A549 (cell line): ENCODE results near the gene RHOJ. TPM values are rescaled to one million over a fixed set of nuclear protein-coding genes. Genes with fewer than 3 reads are reported as not detected.

Source experiments
- ATAC-seq, 2 experiments: fragments of 200-7000 bp in 1 of 2; fragments of >200 bp in 1 of 2; cut with Nextera tagmentation in 1 of 2; cut with Tn5 transposase in 1 of 2; 3 replicates each; pipeline versions ENCODE4 v1.8.0 to v1.9.1; 2018 to 2020; ENCODE audit warnings: mild to moderate bottlenecking in 1 of 2, moderate library complexity in 1 of 2
- CTCF ChIA-PET: fragments of 300-600 bp; sonication (Branson Sonifier 250); formaldehyde crosslinking; extraction: SDS; loops from one replicate; lab custom pipeline; 2021; ENCODE audit warnings: antibody characterized with exemption, inconsistent platforms; lab: Yijun Ruan, JAX
- POLR2A ChIA-PET: fragments of 350-600 bp; formaldehyde crosslinking; extraction: SDS; loops from one replicate; lab custom pipeline; 2021; ENCODE audit warnings: antibody characterized with exemption, inconsistent platforms; lab: Yijun Ruan, JAX
- DNase-seq, 2 experiments: peaks; one replicate each; pipeline versions ENCODE4 v3.0.0 to v3.0.0-alpha.2; 2011 to 2016; ENCODE audit warnings: low read depth in 1 of 2, low spot score in 1 of 2
- FAIRE-seq: peaks from 2 replicates; lab custom pipeline; 2011; peaks lifted over from hg19 to GRCh38; lab: Jason Lieb, UNC
- H3K27ac ChIP-seq, 2 experiments: fragments of >200 bp; sonication (Bioruptor Twin); formaldehyde crosslinking; 3 replicates each; pipeline ENCODE4 v1.5.1; 2016 to 2017
- H3K4me1 ChIP-seq: fragments of >200 bp; sonication (Bioruptor Twin); formaldehyde crosslinking; 3 replicates; pipeline ENCODE4 v1.6.1; 2016
- H3K4me2 ChIP-seq: fragments of >200 bp; sonication (Bioruptor Twin); formaldehyde crosslinking; 3 replicates; pipeline ENCODE4 v1.6.1; 2016
- H3K4me3 ChIP-seq: fragments of >200 bp; sonication (Bioruptor Twin); formaldehyde crosslinking; 3 replicates; pipeline ENCODE4 v1.5.1; 2016
- H3K9me3 ChIP-seq: fragments of >200 bp; sonication (Bioruptor Twin); formaldehyde crosslinking; 3 replicates; pipeline ENCODE4 v1.6.1; 2016
- BCL3 ChIP-seq: fragments of >200 bp; sonication (Bioruptor Twin); formaldehyde crosslinking; IDR thresholded peaks from 3 replicates; pipeline ENCODE4 v1.6.1; 2016
- CEBPB ChIP-seq, 2 experiments: fragments of >200 bp in 1 of 2; sonication (Bioruptor Twin) in 1 of 2; formaldehyde crosslinking in 1 of 2; IDR thresholded peaks; 2 replicates each; pipeline ENCODE4 v1.6.1; 2012 to 2016
- CHD4 ChIP-seq: fragments of 200-600 bp; sonication (generic); IDR thresholded peaks from 2 replicates; pipeline ENCODE4 v1.6.1; 2016; ENCODE audit warnings: antibody characterized with exemption, mild to moderate bottlenecking, borderline replicate concordance
- FOSL2 ChIP-seq, 2 experiments: fragments of 450-650 bp in 1 of 2; fragments of >200 bp in 1 of 2; sonication (Bioruptor Twin) in 1 of 2; formaldehyde crosslinking; IDR thresholded peaks; 2 replicates each; pipeline versions ENCODE4 v1.5.0 to v1.6.1; 2016 to 2020; ENCODE audit warnings: mild to moderate bottlenecking in 1 of 2, moderate library complexity in 1 of 2
- FOXS1 ChIP-seq: fragments of 250-450 bp; sonication (Bioruptor Pico); IDR thresholded peaks from 2 replicates; pipeline ENCODE4 v1.5.0; 2020; ENCODE audit warnings: mild to moderate bottlenecking, moderate library complexity
- HDAC2 ChIP-seq: fragments of 200-600 bp; sonication (generic); IDR thresholded peaks from 2 replicates; pipeline ENCODE4 v1.6.1; 2016
- HEYL ChIP-seq: fragments of 250-450 bp; sonication (Bioruptor Pico); IDR thresholded peaks from 2 replicates; pipeline ENCODE4 v1.8.0; 2021; ENCODE audit warnings: mild to moderate bottlenecking, moderate library complexity
- JUN ChIP-seq, 2 experiments: fragments of >200 bp; sonication (Bioruptor Twin); formaldehyde crosslinking; IDR thresholded peaks; 2 replicates in 1 of 2; 3 replicates in 1 of 2; pipeline ENCODE4 v1.6.1; 2016 to 2017
- MAFK ChIP-seq: fragments of 450-650 bp; IDR thresholded peaks from 2 replicates; pipeline ENCODE4 v1.6.1; 2014; ENCODE audit not compliant: partially characterized antibody
- MAZ ChIP-seq: fragments of 150-350 bp; IDR thresholded peaks from 2 replicates; pipeline ENCODE4 v1.6.1; 2014; ENCODE audit warnings: antibody characterized with exemption, low read depth, low read length, borderline replicate concordance
- NFE2L2 ChIP-seq: fragments of 150-350 bp; conservative IDR thresholded peaks from 2 replicates; pipeline ENCODE4 v1.6.1; 2014; ENCODE audit warnings: low read length
- NPAS2 ChIP-seq: fragments of 250-450 bp; sonication (Bioruptor Pico); IDR thresholded peaks from 2 replicates; pipeline ENCODE4 v1.8.0; 2022; ENCODE audit warnings: mild to moderate bottlenecking, moderate library complexity, borderline replicate concordance
- POLR2A ChIP-seq: IDR thresholded peaks from 2 replicates; pipeline ENCODE4 v1.6.1; 2012; ENCODE audit warnings: mild to moderate bottlenecking, low read length
- POLR2AphosphoS2 ChIP-seq: conservative IDR thresholded peaks from 2 replicates; pipeline ENCODE4 v1.6.1; 2012; ENCODE audit warnings: low read length, improper control_type of control experiment, inconsistent platforms
- RAD21 ChIP-seq, 2 experiments: fragments of >200 bp in 1 of 2; sonication (Bioruptor Twin) in 1 of 2; formaldehyde crosslinking in 1 of 2; IDR thresholded peaks in 1 of 2; conservative IDR thresholded peaks in 1 of 2; 2 replicates in 1 of 2; 3 replicates in 1 of 2; pipeline ENCODE4 v1.6.1; 2012 to 2018; ENCODE audit warnings: inconsistent platforms in 1 of 2
- RCOR1 ChIP-seq: fragments of 150-350 bp; IDR thresholded peaks from 2 replicates; pipeline ENCODE4 v1.6.1; 2014; ENCODE audit warnings: antibody characterized with exemption, low read length, low read depth
- RFX5 ChIP-seq: fragments of 450-650 bp; IDR thresholded peaks from 2 replicates; pipeline ENCODE4 v1.7.1; 2014; ENCODE audit warnings: antibody characterized with exemption, mild to moderate bottlenecking, moderate library complexity
- RNF2 ChIP-seq: fragments of 200-600 bp; sonication (generic); IDR thresholded peaks from 2 replicates; pipeline ENCODE4 v1.6.1; 2016; ENCODE audit warnings: low read depth, mild to moderate bottlenecking, antibody characterized with exemption, moderate library complexity, borderline replicate concordance
- SMC3 ChIP-seq: fragments of >200 bp; sonication (Bioruptor Twin); formaldehyde crosslinking; IDR thresholded peaks from 3 replicates; pipeline ENCODE4 v1.6.1; 2018; ENCODE audit warnings: inconsistent platforms
- WGBS: methylation state at CpG from one replicate; pipeline ENCODE4 v1.1.6; 2017; ENCODE audit errors: missing lambda C conversion rate; 5-methylcytosine and 5-hydroxymethylcytosine counted together
- polyA plus RNA-seq, 4 experiments: library from polyadenylated mRNA; depleted of rRNA in 3 of 4; stranded (reverse); fragments of >200 nt; fragmentation: RNase III in 1 of 4; extraction: RNeasy Plus Mini Kit Qiagen cat#74134 plus additional on column Dnase treatment in 1 of 4; gene quantifications; 2 replicates in 3 of 4; 3 replicates in 1 of 4; pipeline ENCODE4 v1.2.3, GENCODE V29; 2011 to 2017
- TF ChIP-seq, protein P1 (sequence below): IDR thresholded peaks from 2 replicates; pipeline ENCODE4 v1.6.1; 2012
- TF ChIP-seq, protein P2 (sequence below): fragments of 250-450 bp; sonication (Bioruptor Pico); IDR thresholded peaks from 2 replicates; pipeline ENCODE4 v1.5.0; 2020; ENCODE audit warnings: low read depth, mild to moderate bottlenecking, moderate library complexity
- TF ChIP-seq, protein P3 (sequence below): fragments of 150-350 bp; IDR thresholded peaks from 2 replicates; pipeline ENCODE4 v1.6.1; 2014; ENCODE audit warnings: low read depth, mild to moderate bottlenecking, low read length

Gene RHOJ
- polyA plus RNA-seq, 2 of the 4 experiments (the other 2 are of a cell fraction): not detected

DNA sequence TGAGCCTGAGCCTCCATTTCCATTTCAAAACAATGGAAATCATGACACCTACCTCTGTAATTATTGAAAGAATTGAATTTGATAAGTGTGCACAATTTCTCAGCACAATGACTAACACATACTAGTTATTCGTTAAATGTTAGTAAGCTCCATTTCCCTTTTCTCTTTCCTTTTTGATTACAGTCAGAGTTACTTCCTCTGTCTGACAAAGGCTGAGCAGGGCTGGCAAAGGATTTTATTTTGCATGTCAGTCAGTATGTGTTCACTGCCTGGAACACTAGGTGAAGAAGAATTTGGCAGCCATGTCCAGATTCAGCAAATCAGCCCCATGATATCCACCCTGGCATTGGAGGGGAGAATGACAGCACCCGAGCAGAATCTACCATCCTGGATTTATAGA, 12.2 kb upstream of the RHOJ start (continued):
- no peak for TF ChIP-seq FOSL2 (IDR thresholded peaks at IDR 0.05)
- no peak for TF ChIP-seq FOSL2 (CRISPR knock-in tag; IDR thresholded peaks at IDR 0.05)
- no peak for TF ChIP-seq RNF2
- TF ChIP-seq MAZ: no peak
- no peak for TF ChIP-seq JUN (IDR thresholded peaks at IDR 0.05)
- no peak for TF ChIP-seq HDAC2

DNA sequence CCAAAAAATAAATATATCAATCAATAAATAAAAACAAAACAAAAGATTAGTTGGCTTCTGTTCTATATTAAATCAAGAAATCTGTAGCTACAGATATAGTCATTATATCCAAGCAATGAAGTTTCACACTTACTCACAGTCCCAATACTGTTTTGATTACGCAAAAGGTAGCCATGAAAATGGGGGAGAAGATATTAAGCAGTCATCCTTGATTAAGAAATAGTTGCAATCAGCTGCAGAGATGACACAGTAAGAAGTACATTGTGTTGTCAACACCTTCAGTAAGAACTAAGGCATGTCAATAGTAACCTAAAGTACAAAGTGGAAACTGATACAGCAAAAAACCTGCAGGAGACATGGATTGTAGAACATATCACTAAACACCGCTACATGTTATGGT, 11.0 kb upstream of the RHOJ start:
- H3K9me3 ChIP-seq: no peaks in the 10 kb centered on the region
- no peaks in the 10 kb centered on the region for H3K4me1 ChIP-seq
- no peak for ATAC-seq
- DNase-seq: no peak
- no peak for TF ChIP-seq BCL3
- no peak for TF ChIP-seq MAFK
- TF ChIP-seq NFE2L2: no peak
- no peak for TF ChIP-seq SMC3
- TF ChIP-seq CHD4: no peak
- TF ChIP-seq CEBPB (IDR thresholded peaks at IDR 0.05): no peak
- TF ChIP-seq, protein P1, sequence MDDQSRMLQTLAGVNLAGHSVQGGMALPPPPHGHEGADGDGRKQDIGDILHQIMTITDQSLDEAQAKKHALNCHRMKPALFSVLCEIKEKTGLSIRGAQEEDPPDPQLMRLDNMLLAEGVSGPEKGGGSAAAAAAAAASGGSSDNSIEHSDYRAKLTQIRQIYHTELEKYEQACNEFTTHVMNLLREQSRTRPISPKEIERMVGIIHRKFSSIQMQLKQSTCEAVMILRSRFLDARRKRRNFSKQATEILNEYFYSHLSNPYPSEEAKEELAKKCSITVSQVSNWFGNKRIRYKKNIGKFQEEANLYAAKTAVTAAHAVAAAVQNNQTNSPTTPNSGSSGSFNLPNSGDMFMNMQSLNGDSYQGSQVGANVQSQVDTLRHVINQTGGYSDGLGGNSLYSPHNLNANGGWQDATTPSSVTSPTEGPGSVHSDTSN: no peak
- TF ChIP-seq, protein P2, sequence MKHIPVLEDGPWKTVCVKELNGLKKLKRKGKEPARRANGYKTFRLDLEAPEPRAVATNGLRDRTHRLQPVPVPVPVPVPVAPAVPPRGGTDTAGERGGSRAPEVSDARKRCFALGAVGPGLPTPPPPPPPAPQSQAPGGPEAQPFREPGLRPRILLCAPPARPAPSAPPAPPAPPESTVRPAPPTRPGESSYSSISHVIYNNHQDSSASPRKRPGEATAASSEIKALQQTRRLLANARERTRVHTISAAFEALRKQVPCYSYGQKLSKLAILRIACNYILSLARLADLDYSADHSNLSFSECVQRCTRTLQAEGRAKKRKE (CRISPR knock-in tag): no peak
- TF ChIP-seq RFX5: no peak
- TF ChIP-seq RCOR1: no peak
- TF ChIP-seq NPAS2 (CRISPR knock-in tag): no peak
- no peak for TF ChIP-seq POLR2A
- no peak for TF ChIP-seq HEYL
- TF ChIP-seq, protein P3, sequence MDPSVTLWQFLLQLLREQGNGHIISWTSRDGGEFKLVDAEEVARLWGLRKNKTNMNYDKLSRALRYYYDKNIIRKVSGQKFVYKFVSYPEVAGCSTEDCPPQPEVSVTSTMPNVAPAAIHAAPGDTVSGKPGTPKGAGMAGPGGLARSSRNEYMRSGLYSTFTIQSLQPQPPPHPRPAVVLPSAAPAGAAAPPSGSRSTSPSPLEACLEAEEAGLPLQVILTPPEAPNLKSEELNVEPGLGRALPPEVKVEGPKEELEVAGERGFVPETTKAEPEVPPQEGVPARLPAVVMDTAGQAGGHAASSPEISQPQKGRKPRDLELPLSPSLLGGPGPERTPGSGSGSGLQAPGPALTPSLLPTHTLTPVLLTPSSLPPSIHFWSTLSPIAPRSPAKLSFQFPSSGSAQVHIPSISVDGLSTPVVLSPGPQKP: no peak
- no peak for TF ChIP-seq FOXS1 (CRISPR knock-in tag)
- no peak for TF ChIP-seq RAD21 (conservative IDR thresholded peaks at IDR 0.05 in 1 of 2, IDR thresholded peaks at IDR 0.05 in 1 of 2)
- no peak for TF ChIP-seq POLR2AphosphoS2
- CTCF ChIA-PET: interaction anchor here (1.6 kb wide), 1 partner anchor 15 kb away, joined by 4 read pairs; no protein-coding TSS in a partner anchor
- H3K27ac ChIP-seq: no peak overlapping the region
- H3K4me2 ChIP-seq: no peak overlapping the region
- WGBS: 24% methylated on average over 2 of the region's 2 CpGs
- H3K4me3 ChIP-seq: no peak overlapping the region
- POLR2A ChIA-PET: no interaction called here
- no peak for FAIRE-seq
